ENCODE data around the gene CCNL1. TPM values are rescaled to one million over a fixed set of nuclear protein-coding genes. Genes with fewer than 3 reads are reported as not detected.

The CCNL1 gene
- total RNA-seq, 1 donor from 2014 or later = 19.2 TPM

DNA sequence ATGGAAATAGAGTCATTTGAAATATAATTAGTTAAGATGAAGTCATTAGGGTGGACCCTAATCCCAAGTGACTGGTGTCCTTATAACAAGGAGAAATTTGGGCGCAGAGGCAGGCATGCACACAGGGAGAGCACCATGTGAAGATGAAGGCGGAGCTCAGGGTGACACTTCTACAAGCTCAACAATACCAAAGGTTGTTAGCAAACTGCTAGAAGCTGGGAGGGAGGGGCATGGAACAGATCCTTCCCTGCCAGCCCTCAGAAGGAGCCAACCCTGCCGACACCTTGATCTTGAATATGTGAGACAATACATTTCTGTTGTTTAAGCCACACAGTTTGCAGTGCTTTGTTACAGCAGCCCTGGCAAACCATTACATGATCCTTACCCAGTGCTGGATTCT, 57.8 kb downstream of the CCNL1 start:
- DNase-seq = no peak
- Histone ChIP-seq H3K36me3 (no peaks in the 10 kb centered on the region), H3K4me1 (peaks cover 62% of the 10 kb centered on the region), H3K9me3 (replicated peaks) (no peaks in the 10 kb centered on the region), H3K4me3 (no peak overlapping the region), H3K27me3 (ENCODE audit: low read depth) (no peaks in the 10 kb centered on the region), H3K27ac (replicated peaks) (no peak overlapping the region)
- intact Hi-C loops (cut with micrococcal nuclease) = no loop called here
- TF ChIP-seq, protein P1, sequence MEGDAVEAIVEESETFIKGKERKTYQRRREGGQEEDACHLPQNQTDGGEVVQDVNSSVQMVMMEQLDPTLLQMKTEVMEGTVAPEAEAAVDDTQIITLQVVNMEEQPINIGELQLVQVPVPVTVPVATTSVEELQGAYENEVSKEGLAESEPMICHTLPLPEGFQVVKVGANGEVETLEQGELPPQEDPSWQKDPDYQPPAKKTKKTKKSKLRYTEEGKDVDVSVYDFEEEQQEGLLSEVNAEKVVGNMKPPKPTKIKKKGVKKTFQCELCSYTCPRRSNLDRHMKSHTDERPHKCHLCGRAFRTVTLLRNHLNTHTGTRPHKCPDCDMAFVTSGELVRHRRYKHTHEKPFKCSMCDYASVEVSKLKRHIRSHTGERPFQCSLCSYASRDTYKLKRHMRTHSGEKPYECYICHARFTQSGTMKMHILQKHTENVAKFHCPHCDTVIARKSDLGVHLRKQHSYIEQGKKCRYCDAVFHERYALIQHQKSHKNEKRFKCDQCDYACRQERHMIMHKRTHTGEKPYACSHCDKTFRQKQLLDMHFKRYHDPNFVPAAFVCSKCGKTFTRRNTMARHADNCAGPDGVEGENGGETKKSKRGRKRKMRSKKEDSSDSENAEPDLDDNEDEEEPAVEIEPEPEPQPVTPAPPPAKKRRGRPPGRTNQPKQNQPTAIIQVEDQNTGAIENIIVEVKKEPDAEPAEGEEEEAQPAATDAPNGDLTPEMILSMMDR (IDR thresholded peaks at IDR 0.05; ENCODE audit: borderline replicate concordance) = no peak

DNA sequence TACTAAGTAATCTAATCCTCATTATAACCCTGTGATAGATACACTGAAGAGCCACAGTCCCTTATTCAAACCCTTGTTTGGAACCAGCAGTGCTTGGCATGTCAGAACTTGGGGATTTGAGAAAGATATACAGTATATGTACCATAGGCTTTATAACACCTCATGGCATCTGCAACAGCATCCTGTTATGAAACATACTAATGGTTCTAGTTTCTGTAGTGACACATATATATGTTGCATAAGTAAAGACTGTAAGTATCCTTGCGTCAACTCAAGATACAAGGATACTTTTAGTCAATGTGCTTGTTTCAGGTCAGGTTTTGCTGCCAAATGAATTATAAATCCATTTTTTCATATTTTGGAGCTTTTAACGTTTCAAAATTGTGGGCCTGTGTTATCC, 58.5 kb downstream of the CCNL1 start:
- TF ChIP-seq, protein P1 (IDR thresholded peaks at IDR 0.05; ENCODE audit: borderline replicate concordance) = no peak
- DNase-seq = no peak
- Histone ChIP-seq H3K4me1 (peaks cover 68% of the 10 kb centered on the region), H3K4me3 (no peak overlapping the region), H3K27ac (replicated peaks) (no peak overlapping the region), H3K27me3 (ENCODE audit: low read depth) (no peaks in the 10 kb centered on the region), H3K36me3 (no peaks in the 10 kb centered on the region), H3K9me3 (replicated peaks) (no peaks in the 10 kb centered on the region)
- intact Hi-C loops (cut with micrococcal nuclease) = no loop called here

DNA sequence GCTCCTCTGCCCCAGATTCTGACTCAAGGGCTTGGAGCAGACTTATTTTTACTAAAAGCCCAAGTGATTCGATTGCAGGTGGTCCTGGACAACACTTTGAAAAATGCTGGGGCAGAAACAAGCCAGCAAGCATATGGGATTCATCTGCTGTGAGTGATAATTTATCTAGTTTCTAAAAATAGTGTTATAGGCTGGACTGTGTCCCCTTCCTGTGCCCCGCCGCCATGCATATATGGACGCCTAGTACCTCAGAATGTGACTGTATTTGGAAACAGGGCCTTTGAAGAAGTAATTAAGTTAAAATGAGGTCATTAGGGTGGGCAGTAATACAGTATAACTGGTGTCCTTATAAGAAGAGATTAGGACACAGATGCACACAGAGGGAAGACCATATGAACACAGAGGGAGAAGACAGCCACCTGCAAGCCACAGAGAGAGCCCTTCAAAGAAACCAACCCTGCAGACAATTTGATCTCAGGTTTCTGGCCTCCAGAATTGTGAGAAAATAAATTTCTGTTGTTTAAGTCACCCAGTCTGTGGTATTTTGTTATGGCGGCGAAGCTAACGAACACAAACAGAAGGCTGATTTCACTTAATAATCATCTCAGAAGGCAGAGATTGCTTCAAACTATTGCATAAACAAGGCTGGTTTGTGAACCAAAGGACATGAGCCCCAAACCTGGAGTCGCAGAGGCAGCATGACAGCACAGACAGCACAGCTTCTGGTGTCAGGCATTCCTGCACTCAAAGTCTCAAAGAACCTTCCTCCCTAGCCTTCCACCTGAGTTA, 59.1 kb downstream of the CCNL1 start:
- no peak for DNase-seq
- intact Hi-C loops (cut with micrococcal nuclease) = no loop called here
- TF ChIP-seq, protein P1 (IDR thresholded peaks at IDR 0.05; ENCODE audit: borderline replicate concordance) = no peak
- no peak overlapping the region for H3K4me3 ChIP-seq
- no peaks in the 10 kb centered on the region for H3K9me3 ChIP-seq (replicated peaks)
- no peaks in the 10 kb centered on the region for H3K27me3 ChIP-seq (ENCODE audit: low read depth)
- H3K4me1 ChIP-seq = peaks cover 73% of the 10 kb centered on the region
- H3K27ac ChIP-seq (replicated peaks) = peak overlapping the region; percentile 100
- H3K36me3 ChIP-seq = no peaks in the 10 kb centered on the region

DNA sequence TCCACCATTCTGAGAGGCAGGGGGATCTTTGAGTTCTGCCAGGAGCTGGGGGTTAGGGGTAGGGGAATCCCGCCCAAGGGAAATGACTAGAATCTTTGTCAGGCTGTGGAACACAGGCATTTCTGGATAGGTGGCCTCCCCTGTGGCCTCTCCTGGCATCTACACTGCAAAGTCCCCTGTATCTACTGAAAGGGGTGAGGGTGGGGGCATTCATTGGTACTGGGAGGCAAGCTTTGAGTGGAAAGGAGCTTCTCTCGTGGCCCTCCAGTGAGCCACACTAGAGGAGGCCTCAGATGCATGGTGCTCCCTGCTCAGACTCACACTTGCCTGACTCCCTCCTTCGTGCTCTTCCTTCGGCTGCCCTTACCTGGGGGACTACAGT, 59.9 kb downstream of the CCNL1 start:
- Histone ChIP-seq H3K9me3 (replicated peaks) (no peaks in the 10 kb centered on the region), H3K4me1 (peaks cover 77% of the 10 kb centered on the region), H3K27me3 (ENCODE audit: low read depth) (no peaks in the 10 kb centered on the region), H3K36me3 (no peaks in the 10 kb centered on the region), H3K27ac (replicated peaks) (peak overlapping the region; percentile 100), H3K4me3 (no peak overlapping the region)
- intact Hi-C loops (cut with micrococcal nuclease) = no loop called here
- TF ChIP-seq, protein P1 (IDR thresholded peaks at IDR 0.05; ENCODE audit: borderline replicate concordance) = no peak
- no peak for DNase-seq

DNA sequence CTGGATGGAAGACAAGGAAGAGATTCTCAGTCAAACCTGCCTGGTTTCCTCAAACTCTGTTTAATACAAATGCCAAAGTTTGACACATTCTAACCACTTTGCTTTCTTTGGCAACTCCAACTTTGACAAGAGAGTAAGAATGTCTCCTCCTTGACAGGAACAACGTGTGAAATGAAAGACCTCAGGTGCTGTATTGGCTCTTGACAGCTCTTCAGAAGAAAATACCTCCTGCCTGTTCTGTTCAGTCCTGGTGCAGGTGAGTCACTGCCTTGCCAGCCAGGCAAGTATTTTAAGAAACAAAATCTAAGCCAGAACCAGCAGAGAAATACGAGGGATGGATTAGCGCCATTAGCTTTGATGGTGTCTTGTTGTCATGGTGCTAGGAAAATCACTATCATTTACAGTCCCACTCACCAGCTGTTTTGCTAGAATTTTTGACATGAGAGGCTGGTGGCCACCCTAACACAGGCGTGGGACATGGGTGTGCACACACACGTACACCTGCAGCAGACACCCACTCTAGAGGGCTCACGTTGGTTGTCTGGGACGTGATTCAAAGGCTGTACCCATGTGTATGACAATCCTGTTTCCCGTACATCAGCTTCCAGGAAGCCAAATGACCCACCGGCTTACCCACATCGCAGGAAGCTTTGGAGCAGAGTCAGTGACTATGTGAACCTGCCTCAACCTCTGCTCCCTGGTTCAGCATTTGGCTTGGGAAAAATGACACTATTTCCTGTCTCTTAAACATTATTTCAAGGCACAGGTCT, 60.4 kb downstream of the CCNL1 start:
- Histone ChIP-seq H3K27me3 (ENCODE audit: low read depth) (no peaks in the 10 kb centered on the region), H3K4me1 (peaks cover 77% of the 10 kb centered on the region), H3K27ac (replicated peaks) (peak overlapping the region; percentile 100), H3K36me3 (no peaks in the 10 kb centered on the region), H3K4me3 (no peak overlapping the region), H3K9me3 (replicated peaks) (no peaks in the 10 kb centered on the region)
- intact Hi-C loops (cut with micrococcal nuclease) = no loop called here
- DNase-seq = no peak
- TF ChIP-seq, protein P1 (IDR thresholded peaks at IDR 0.05; ENCODE audit: borderline replicate concordance) = no peak
